Common myeloid progenitor, CD34-positive (primary cell): ENCODE measurements around the gene IFNL4. TPM values are rescaled to one million over a fixed set of nuclear protein-coding genes. Genes with fewer than 3 reads are reported as not detected.

Experiments
- CTCF ChIA-PET: fragments of 350-600 bp; sonication (Branson Sonifier 250); formaldehyde crosslinking; loops from one replicate; lab custom pipeline; 2021; ENCODE audit warnings: antibody characterized with exemption; lab: Charles Lee
- POLR2A ChIA-PET: fragments of 350-600 bp; sonication (Branson Sonifier 250); formaldehyde crosslinking; loops from one replicate; lab custom pipeline; 2021; ENCODE audit warnings: antibody characterized with exemption; lab: Charles Lee
- DNase-seq, 3 donors: peaks; one replicate each; pipeline versions ENCODE4 v3.0.0 to v3.0.0-alpha.2; 2013
- H3K27ac ChIP-seq, 2 experiments: 1 replicate in 1 of 2; 2 replicates in 1 of 2; pipeline ENCODE4 v1.7.0; 2013; ENCODE audit warnings: inconsistent platforms in 2 of 2, low read length in 2 of 2, mild to moderate bottlenecking in 2 of 2, low read depth in 1 of 2, moderate library complexity in 1 of 2; ENCODE audit not compliant: severe bottlenecking in 2 of 2, insufficient read depth in 1 of 2, poor library complexity in 1 of 2
- H3K27me3 ChIP-seq, 5 experiments: replicated peaks in 2 of 5; 1 replicate in 3 of 5; 2 replicates in 2 of 5; pipeline versions ENCODE4 v1.6.1 to v1.7.0; 2013; ENCODE audit warnings: low read length in 4 of 5, mild to moderate bottlenecking in 2 of 5, moderate library complexity in 2 of 5, inconsistent platforms in 1 of 5; ENCODE audit not compliant: insufficient read depth in 5 of 5, control insufficient read depth in 4 of 5
- H3K36me3 ChIP-seq, 4 experiments: 1 replicate in 2 of 4; 2 replicates in 2 of 4; pipeline versions ENCODE4 v1.6.1 to v1.7.0; 2013; ENCODE audit warnings: low read length in 3 of 4, control low read depth in 1 of 4, mild to moderate bottlenecking in 1 of 4; ENCODE audit not compliant: control insufficient read depth in 4 of 4, insufficient read depth in 4 of 4
- H3K4me1 ChIP-seq, 4 experiments: 1 replicate in 3 of 4; 2 replicates in 1 of 4; pipeline versions ENCODE4 v1.6.1 to v1.7.1; 2013; ENCODE audit warnings: low read length in 3 of 4, mild to moderate bottlenecking in 3 of 4, control low read depth in 1 of 4, inconsistent platforms in 1 of 4, moderate library complexity in 1 of 4; ENCODE audit not compliant: control insufficient read depth in 4 of 4, insufficient read depth in 4 of 4; ENCODE audit errors: control extremely low read depth in 1 of 4
- H3K4me3 ChIP-seq, 7 experiments: 1 replicate in 4 of 7; 2 replicates in 3 of 7; pipeline versions ENCODE4 v1.5.1 to v1.7.0; 2013; ENCODE audit warnings: mild to moderate bottlenecking in 7 of 7, low read length in 6 of 7, moderate library complexity in 6 of 7, inconsistent platforms in 2 of 7, low read depth in 2 of 7, control low read depth in 1 of 7; ENCODE audit not compliant: insufficient read depth in 4 of 7, control insufficient read depth in 1 of 7; ENCODE audit errors: extremely low read depth in 1 of 7
- H3K9me3 ChIP-seq, 5 experiments: 1 replicate in 4 of 5; 2 replicates in 1 of 5; pipeline versions ENCODE4 v1.6.1 to v1.7.1; 2013; ENCODE audit warnings: low read length in 4 of 5, mild to moderate bottlenecking in 2 of 5, inconsistent platforms in 1 of 5, low read depth in 1 of 5, moderate library complexity in 1 of 5; ENCODE audit not compliant: control insufficient read depth in 4 of 5, insufficient read depth in 2 of 5; ENCODE audit errors: control extremely low read depth in 1 of 5
- WGBS: methylation state at CpG from one replicate; pipeline ENCODE4 v1.1.5; 2013; ENCODE audit not compliant: insufficient coverage; 5-methylcytosine and 5-hydroxymethylcytosine counted together
- polyA plus RNA-seq: library from polyadenylated mRNA; unstranded; fragments of 120-200 nt; gene quantifications from one replicate; pipeline ENCODE4 v1.2.1, GENCODE V29; 2013

The IFNL4 gene
- polyA plus RNA-seq = 0.73 TPM

DNA sequence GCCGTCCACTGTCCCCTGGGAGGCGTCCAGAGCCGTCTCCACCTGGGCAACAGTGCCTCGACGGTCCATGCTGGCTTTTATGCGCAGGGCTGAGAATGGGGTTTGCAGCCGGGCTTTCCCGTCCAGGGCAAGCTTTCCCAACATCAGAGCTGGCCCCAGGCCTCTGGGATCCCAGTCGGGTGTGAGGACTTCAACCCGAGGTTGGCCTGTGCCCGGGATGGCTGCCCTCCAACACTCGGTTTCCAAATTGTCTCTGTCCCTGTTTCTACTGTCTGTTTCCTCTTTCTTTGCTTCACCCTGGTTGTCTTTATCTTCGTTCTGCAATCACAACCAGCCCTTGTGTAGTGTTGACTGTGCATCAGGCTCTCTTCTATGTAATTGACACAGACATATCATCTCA lies at the start of gene IFNL4:
TSS of gene IFNL4 (minus strand) at position 51 of the 400 bp plus-strand sequence.
- 86% methylated on average over 11 of the region's 13 CpGs for whole genome bisulfite sequencing
- H3K36me3 ChIP-seq = no peaks in the 10 kb centered on the region
- peaks cover 0 to 2% (median 0%) of the 10 kb centered on the region in 5 experiments for H3K27me3 ChIP-seq
- ChIA-PET POLR2A (no interaction called here), CTCF (interaction anchor here (0.9 kb wide), 1 partner anchor 139 kb away, joined by 3 read pairs; no protein-coding TSS in a partner anchor)
- H3K9me3 ChIP-seq = no peaks in the 10 kb centered on the region
- peaks cover 8 to 55% (median 40%) of the 10 kb centered on the region in 4 experiments for H3K4me1 ChIP-seq
- peak within 1 kb of the TSS in 2 of 7 experiments; percentile 36 to 48 for H3K4me3 ChIP-seq
- DNase-seq = peak in 1 of 3 donors; percentile 34
- no peak within 1 kb of the TSS for H3K27ac ChIP-seq

DNA sequence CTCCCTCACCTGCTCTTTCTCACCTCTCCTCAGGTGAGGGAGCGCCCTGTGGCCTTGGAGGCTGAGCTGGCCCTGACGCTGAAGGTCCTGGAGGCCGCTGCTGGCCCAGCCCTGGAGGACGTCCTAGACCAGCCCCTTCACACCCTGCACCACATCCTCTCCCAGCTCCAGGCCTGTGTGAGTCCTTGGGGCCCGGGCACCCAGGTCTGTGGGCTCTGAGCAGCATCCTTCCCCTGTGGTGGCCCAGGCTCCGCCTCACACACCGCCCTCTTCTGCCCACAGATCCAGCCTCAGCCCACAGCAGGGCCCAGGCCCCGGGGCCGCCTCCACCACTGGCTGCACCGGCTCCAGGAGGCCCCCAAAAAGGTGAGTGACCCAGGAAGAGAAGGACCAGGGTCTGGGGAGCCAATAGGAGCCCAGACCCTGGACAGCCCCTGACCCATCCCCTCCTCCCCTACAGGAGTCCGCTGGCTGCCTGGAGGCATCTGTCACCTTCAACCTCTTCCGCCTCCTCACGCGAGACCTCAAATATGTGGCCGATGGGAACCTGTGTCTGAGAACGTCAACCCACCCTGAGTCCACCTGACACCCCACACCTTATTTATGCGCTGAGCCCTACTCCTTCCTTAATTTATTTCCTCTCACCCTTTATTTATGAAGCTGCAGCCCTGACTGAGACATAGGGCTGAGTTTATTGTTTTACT lies 49.4 kb upstream of the IFNL4 start:
- DNase-seq = peak in 2 of 3 donors; percentile 69 to 77
- ChIA-PET POLR2A (no interaction called here), CTCF (interaction anchor here (1.4 kb wide), 1 partner anchor 8 kb away, joined by 3 read pairs; no protein-coding TSS in a partner anchor)
- Histone ChIP-seq H3K9me3 (no peaks in the 10 kb centered on the region), H3K27ac (no peak overlapping the region), H3K36me3 (no peaks in the 10 kb centered on the region), H3K4me1 (peaks cover 0 to 10% (median 6%) of the 10 kb centered on the region in 4 experiments), H3K27me3 (no peaks in the 10 kb centered on the region), H3K4me3 (no peak overlapping the region)
- 43% methylated on average over 16 of the region's 17 CpGs for WGBS

- H3K9me3 ChIP-seq = no peaks in the 10 kb centered on the region
- DNase-seq = no peak
- no peaks in the 10 kb centered on the region for H3K36me3 ChIP-seq
- CTCF ChIA-PET = no interaction called here
- H3K4me1 ChIP-seq = peaks cover 0 to 10% (median 6%) of the 10 kb centered on the region in 4 experiments
- POLR2A ChIA-PET = no interaction called here
- WGBS = 100% methylated on average over 4 of the region's 4 CpGs
- H3K27ac ChIP-seq = no peak overlapping the region
- H3K4me3 ChIP-seq = no peak overlapping the region
- no peaks in the 10 kb centered on the region for H3K27me3 ChIP-seq
Observed at GRCh38 chr19:39296906-39297305, 48.2 kb upstream of the IFNL4 start.

DNA sequence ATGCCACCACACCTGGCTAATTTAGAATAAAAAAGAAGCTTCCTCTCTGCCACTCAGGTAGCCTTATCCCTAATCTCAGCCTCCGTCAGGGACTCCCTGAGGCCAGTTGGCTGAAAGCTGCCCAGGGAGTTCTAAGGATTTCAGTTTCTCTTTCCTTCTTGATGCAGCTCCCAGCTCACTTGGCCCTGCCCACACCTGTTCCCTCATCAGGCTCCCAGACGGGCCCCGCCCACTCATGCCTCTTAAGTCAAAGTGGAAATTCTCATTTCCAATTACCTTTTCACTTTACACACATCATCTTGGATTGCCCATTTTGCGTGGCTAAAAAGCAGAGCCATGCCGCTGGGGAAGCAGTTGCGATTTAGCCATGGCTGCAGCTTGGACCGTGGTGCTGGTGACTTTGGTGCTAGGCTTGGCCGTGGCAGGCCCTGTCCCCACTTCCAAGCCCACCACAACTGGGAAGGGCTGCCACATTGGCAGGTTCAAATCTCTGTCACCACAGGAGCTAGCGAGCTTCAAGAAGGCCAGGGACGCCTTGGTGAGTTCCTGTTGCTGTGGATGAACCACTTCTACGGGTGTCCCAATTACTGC lies 47.5 kb upstream of the IFNL4 start, which contains the start of gene IFNL1:
TSS of gene IFNL1 (plus strand) at position 353 of the 591 bp plus-strand sequence. CDS start at position 368, 15 bp downstream.
- ChIA-PET POLR2A (no interaction called here), CTCF (interaction anchor here (0.9 kb wide), 1 partner anchor 13 kb away, joined by 3 read pairs; no protein-coding TSS in a partner anchor)
- H3K36me3 ChIP-seq = no peaks in the 10 kb centered on the region
- no peaks in the 10 kb centered on the region for H3K27me3 ChIP-seq
- no peaks in the 10 kb centered on the region for H3K9me3 ChIP-seq
- H3K27ac ChIP-seq = no peak within 1 kb of the TSS
- no peak for DNase-seq
- peaks cover 0 to 10% (median 6%) of the 10 kb centered on the region in 4 experiments for H3K4me1 ChIP-seq
- 99% methylated on average over 10 of the region's 11 CpGs for WGBS
- no peak within 1 kb of the TSS for H3K4me3 ChIP-seq

- H3K4me3 ChIP-seq = no peak overlapping the region
- 96% methylated on average over 4 of the region's 4 CpGs for WGBS
- POLR2A ChIA-PET = interaction anchor here (0.6 kb wide), 1 partner anchor 35 kb away, joined by 3 read pairs; no protein-coding TSS in a partner anchor
- no peak for DNase-seq
- H3K36me3 ChIP-seq = no peaks in the 10 kb centered on the region
- CTCF ChIA-PET = interaction anchor here (0.6 kb wide), 1 partner anchor 16 kb away, joined by 3 read pairs; no protein-coding TSS in a partner anchor
- H3K9me3 ChIP-seq = no peaks in the 10 kb centered on the region
- H3K27ac ChIP-seq = no peak overlapping the region
- no peaks in the 10 kb centered on the region for H3K27me3 ChIP-seq
- peaks cover 0 to 8% (median 6%) of the 10 kb centered on the region in 4 experiments for H3K4me1 ChIP-seq
Observed at GRCh38 chr19:39293394-39293793, 44.7 kb upstream of the IFNL4 start.

DNA sequence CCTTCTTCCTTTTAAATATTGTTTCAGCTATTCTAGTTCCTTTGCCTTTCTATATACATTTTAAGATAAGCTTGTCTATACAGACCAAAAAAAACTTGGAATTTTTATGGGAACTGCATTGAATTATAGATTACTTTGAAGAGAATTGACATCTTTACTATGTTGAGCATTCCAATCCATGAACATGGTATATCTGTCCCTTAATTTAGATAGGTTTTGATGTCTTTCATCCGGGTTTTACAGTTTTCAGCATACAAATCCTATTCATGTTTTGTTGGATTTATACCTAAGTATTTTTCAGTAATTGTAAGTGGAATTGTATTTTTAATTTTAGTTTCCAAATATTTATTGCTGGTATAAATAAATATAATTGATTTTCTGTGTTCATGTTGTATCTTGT lies 35.4 kb upstream of the IFNL4 start:
- Histone ChIP-seq H3K36me3 (no peaks in the 10 kb centered on the region), H3K4me1 (no peaks in the 10 kb centered on the region), H3K27ac (no peak overlapping the region), H3K27me3 (no peaks in the 10 kb centered on the region), H3K9me3 (peaks cover 0 to 5% (median 4%) of the 10 kb centered on the region in 5 experiments), H3K4me3 (no peak overlapping the region)
- POLR2A ChIA-PET = no interaction called here
- CTCF ChIA-PET = no interaction called here
- no CpG with 5 or more reads among the region's 1 CpG for WGBS
- no peak for DNase-seq

DNA sequence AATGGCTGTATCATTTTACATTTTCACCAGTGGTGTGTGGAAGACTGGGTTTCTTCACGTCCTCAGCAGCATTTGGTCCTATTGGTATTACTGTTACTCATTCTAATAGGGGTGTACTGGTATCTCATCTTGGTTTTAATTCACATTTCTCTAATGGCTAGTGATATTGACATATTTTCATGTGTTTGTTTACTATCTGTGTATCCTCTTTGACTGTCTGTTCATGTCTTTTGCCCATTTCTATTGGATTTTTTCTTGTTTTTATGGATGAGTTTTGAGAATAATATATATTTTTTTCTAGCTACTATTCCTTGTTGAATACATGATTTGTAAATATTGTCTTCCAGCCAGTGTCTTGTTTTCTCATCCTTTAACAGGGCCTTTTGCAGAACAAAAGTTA lies 33.4 kb upstream of the IFNL4 start:
- WGBS = no CpG with 5 or more reads among the region's 1 CpG
- Histone ChIP-seq H3K36me3 (no peaks in the 10 kb centered on the region), H3K4me1 (no peaks in the 10 kb centered on the region), H3K4me3 (no peak overlapping the region), H3K27me3 (no peaks in the 10 kb centered on the region), H3K27ac (no peak overlapping the region), H3K9me3 (peaks cover 0 to 5% (median 4%) of the 10 kb centered on the region in 5 experiments)
- ChIA-PET POLR2A (no interaction called here), CTCF (interaction anchor here (1.2 kb wide), 1 partner anchor 136 kb away, joined by 3 read pairs; no protein-coding TSS in a partner anchor)
- DNase-seq = no peak
